GM12878 (cell line): ENCODE data around the gene C11orf91. TPM values are rescaled to one million over a fixed set of nuclear protein-coding genes. Genes with fewer than 3 reads are reported as not detected.

Experiments
- ATAC-seq: fragments of 200-7000 bp; cut with Tn5 transposase; 3 replicates; pipeline ENCODE4 v1.9.1; 2020; ENCODE audit warnings: mild to moderate bottlenecking, moderate library complexity
- BruUV-seq: library from RNA; stranded (reverse); fragments of 400-500 nt; replicated peaks from 2 replicates; lab custom pipeline; 2021; lab: Mats Ljungman, UMichigan
- CTCF ChIA-PET: fragments of 300-600 bp; sonication (Branson Sonifier 250); formaldehyde crosslinking; extraction: SDS; loops from one replicate; lab custom pipeline; 2021; ENCODE audit warnings: inconsistent platforms; lab: Yijun Ruan, JAX
- POLR2A ChIA-PET: fragments of 350-600 bp; formaldehyde crosslinking; extraction: SDS; loops from one replicate; lab custom pipeline; 2021; ENCODE audit warnings: inconsistent platforms; lab: Charles Lee
- RAD21 ChIA-PET: fragments of 300-600 bp; sonication (Branson Sonifier 250); formaldehyde crosslinking; loops from one replicate; lab custom pipeline; 2023; ENCODE audit warnings: antibody characterized with exemption; ENCODE audit not compliant: unreplicated experiment; lab: Charles Lee
- SMC1A ChIA-PET: fragments of 300-600 bp; sonication (Branson Sonifier 250); formaldehyde crosslinking; loops from one replicate; lab custom pipeline; 2023; ENCODE audit not compliant: unreplicated experiment, uncharacterized antibody; lab: Charles Lee
- DNase-seq: peaks from one replicate; pipeline ENCODE4 v3.0.0-alpha.2; 2011; ENCODE audit warnings: low read depth, low spot score
- FAIRE-seq: peaks from 3 replicates; lab custom pipeline; 2011; peaks lifted over from hg19 to GRCh38; lab: Jason Lieb, UNC
- H2AFZ ChIP-seq: 2 replicates; pipeline ENCODE4 v1.6.0; 2011; ENCODE audit warnings: low read depth, low read length, control low read depth; ENCODE audit not compliant: control insufficient read depth
- H3K27ac ChIP-seq: 2 replicates; pipeline ENCODE4 v1.5.1; 2011; ENCODE audit warnings: control low read depth; ENCODE audit not compliant: control insufficient read depth, insufficient read depth
- H3K27me3 ChIP-seq, 2 experiments: replicated peaks in 1 of 2; 2 replicates each; pipeline versions ENCODE4 v1.6.0 to v1.6.1; 2011; ENCODE audit warnings: low read length in 1 of 2; ENCODE audit not compliant: control insufficient read depth in 2 of 2, insufficient read depth in 2 of 2
- H3K36me3 ChIP-seq, 2 experiments: 2 replicates each; pipeline ENCODE4 v1.5.1; 2011; ENCODE audit warnings: low read length in 1 of 2; ENCODE audit not compliant: control insufficient read depth in 2 of 2, insufficient read depth in 2 of 2
- H3K4me1 ChIP-seq: 2 replicates; pipeline ENCODE4 v1.6.1; 2011; ENCODE audit warnings: mild to moderate bottlenecking, low read length, moderate library complexity, mixed read lengths; ENCODE audit not compliant: control insufficient read depth, insufficient read depth
- H3K4me2 ChIP-seq: 2 replicates; pipeline ENCODE4 v1.6.0; 2011; ENCODE audit warnings: control low read depth; ENCODE audit not compliant: control insufficient read depth, insufficient read depth
- H3K4me3 ChIP-seq: fragments of 200-600 bp; sonication (generic); 2 replicates; pipeline ENCODE4 v1.5.1; 2016
- H3K79me2 ChIP-seq: 2 replicates; pipeline ENCODE4 v1.6.0; 2011; ENCODE audit warnings: low read length; ENCODE audit not compliant: control insufficient read depth, insufficient read depth
- H3K9ac ChIP-seq: 2 replicates; pipeline ENCODE4 v1.8.0; 2011; ENCODE audit warnings: low read length, control low read depth, mixed read lengths; ENCODE audit not compliant: control insufficient read depth, insufficient read depth
- H3K9me3 ChIP-seq: replicated peaks from 3 replicates; pipeline ENCODE4 v1.5.1; 2011; ENCODE audit warnings: mild to moderate bottlenecking, low read length; ENCODE audit not compliant: control insufficient read depth, insufficient read depth
- H4K20me1 ChIP-seq: 2 replicates; pipeline ENCODE4 v1.6.0; 2011; ENCODE audit not compliant: control insufficient read depth, insufficient read depth
- CREB1 ChIP-seq: IDR thresholded peaks from 2 replicates; pipeline ENCODE4 v1.6.1; 2012; ENCODE audit warnings: low read depth, mild to moderate bottlenecking, inconsistent platforms
- GABPA ChIP-seq: IDR thresholded peaks from 2 replicates; pipeline ENCODE4 v1.6.1; 2014; ENCODE audit warnings: antibody characterized with exemption, low read depth, mild to moderate bottlenecking, inconsistent platforms
- MYC ChIP-seq: IDR thresholded peaks from 2 replicates; pipeline ENCODE4 v1.6.1; 2011; ENCODE audit warnings: mild to moderate bottlenecking, low read length, moderate library complexity, inconsistent platforms; ENCODE audit not compliant: insufficient read depth, insufficient replicate concordance, insufficient read length, severe bottlenecking
- SIX5 ChIP-seq: IDR thresholded peaks from 2 replicates; pipeline ENCODE4 v1.6.1; 2011; ENCODE audit warnings: mild to moderate bottlenecking, low read depth, low read length, moderate library complexity; ENCODE audit not compliant: severe bottlenecking
- WGBS: methylation state at CpG from one replicate; pipeline ENCODE4 v1.1.6; 2016; ENCODE audit warnings: low lambda C conversion rate; ENCODE audit not compliant: insufficient replicate concordance, insufficient coverage; ENCODE audit errors: missing lambda C conversion rate; 5-methylcytosine and 5-hydroxymethylcytosine counted together
- in situ Hi-C: fragments of 300-500 bp; cut with MboI; formaldehyde crosslinking; loops from 9 replicates; pipeline ENCODE4 v1.14.3; 2018; ENCODE audit warnings: mixed read lengths
- intact Hi-C: fragments of 100-400 bp; cut with micrococcal nuclease; formaldehyde crosslinking; loops from one replicate; pipeline ENCODE4 v1.14.2; 2022; ENCODE audit not compliant: unreplicated experiment
- polyA plus RNA-seq, 11 experiments: library from polyadenylated mRNA; depleted of rRNA in 4 of 11; unstranded in 6 of 11; stranded (reverse) in 5 of 11; fragments of >200 nt; fragmentation: Nextera tagmentation in 4 of 11; fragmentation: Illumina TruSeq in 1 of 11; extraction: Ambion mirVana in 4 of 11; extraction: Trizol in 1 of 11; gene quantifications; 1 replicate in 1 of 11; 2 replicates in 10 of 11; pipeline versions ENCODE4 v1.2.1 to v1.2.3, GENCODE V29; 2011 to 2016; ENCODE audit warnings: inconsistent platforms in 2 of 11, missing spikeins in 2 of 11, low read depth in 1 of 11
- total RNA-seq, 4 experiments: library from RNA; depleted of rRNA in 3 of 4; stranded (reverse); fragments of >200 nt in 3 of 4; fragmentation: Illumina TruSeq in 1 of 4; extraction: Trizol in 1 of 4; gene quantifications; 2 replicates each; pipeline versions ENCODE4 v1.2.1 to v1.2.3, GENCODE V29; 2013 to 2021

Gene C11orf91
- total and polyA plus RNA-seq, 10 of the 15 experiments (the other 5 are each of a cell fraction or from before 2014, with no cell fraction given): not detected

GRCh38 chr11:33734441-33735270 is 34.0 kb upstream of the C11orf91 start:
- ChIA-PET RAD21 (interaction anchor here (1.1 to 3.6 kb wide), 5 partner anchors 8 to 28 kb away, joined by 3 to 22 read pairs (median 9); no protein-coding TSS in a partner anchor), SMC1A (interaction anchor here (0.7 to 5.9 kb wide), 8 partner anchors 8 to 42 kb away, joined by 3 to 43 read pairs (median 4); no protein-coding TSS in a partner anchor), POLR2A (interaction anchor here (1.0 to 1.9 kb wide), 4 partner anchors 10 to 33 kb away, joined by 3 to 7 read pairs (median 4); no protein-coding TSS in a partner anchor), CTCF (interaction anchor here (0.6 to 2.6 kb wide), 4 partner anchors 8 to 371 kb away, joined by 3 to 21 read pairs (median 6); no protein-coding TSS in a partner anchor)
- H2AFZ ChIP-seq: peak overlapping the region; percentile 66
- in situ Hi-C loops: no loop called here
- H3K4me3 ChIP-seq: peak overlapping the region; percentile 83
- peak overlapping the region; percentile 96 for H3K4me2 ChIP-seq
- ATAC-seq (no peak), DNase-seq (no peak), FAIRE-seq (no peak)
- H4K20me1 ChIP-seq: no peaks in the 10 kb centered on the region
- TF ChIP-seq SIX5 (no peak), MYC (no peak), CREB1 (no peak), GABPA (no peak)
- H3K36me3 ChIP-seq: peaks cover 0 to 4% of the 10 kb centered on the region in 2 experiments; a peak in 1 of 4 replicates
- TSS peak; percentile 61 for BruUV-seq
- intact Hi-C loops: loop anchor here (5.0 kb wide), 1 partner anchor 32 kb away; the partner anchor contains the start of gene C11orf91
- H3K9ac ChIP-seq: peak overlapping the region; percentile 86
- peaks cover 54% of the 10 kb centered on the region for H3K79me2 ChIP-seq
- WGBS: 42% methylated on average over 15 of the region's 15 CpGs
- H3K27me3 ChIP-seq: no peaks in the 10 kb centered on the region
- peaks cover 17% of the 10 kb centered on the region for H3K4me1 ChIP-seq
- H3K9me3 ChIP-seq: no peaks in the 10 kb centered on the region
- peak overlapping the region; percentile 77 for H3K27ac ChIP-seq
